HG03135 (cell line): ENCODE results near the gene PACSIN2.
"Not testable (repeated sequence)": the region's sequence is repeated elsewhere in the genome, so short reads cannot be mapped to it uniquely, and the experiment has no call there.

Experiments
- ATAC-seq: cut with Tn5 transposase; IDR thresholded peaks from one replicate; pipeline ENCODE4 v1.9.1; 2021; ENCODE audit warnings: mild to moderate bottlenecking, moderate library complexity; ENCODE audit not compliant: unreplicated experiment

Gene PACSIN2

DNA sequence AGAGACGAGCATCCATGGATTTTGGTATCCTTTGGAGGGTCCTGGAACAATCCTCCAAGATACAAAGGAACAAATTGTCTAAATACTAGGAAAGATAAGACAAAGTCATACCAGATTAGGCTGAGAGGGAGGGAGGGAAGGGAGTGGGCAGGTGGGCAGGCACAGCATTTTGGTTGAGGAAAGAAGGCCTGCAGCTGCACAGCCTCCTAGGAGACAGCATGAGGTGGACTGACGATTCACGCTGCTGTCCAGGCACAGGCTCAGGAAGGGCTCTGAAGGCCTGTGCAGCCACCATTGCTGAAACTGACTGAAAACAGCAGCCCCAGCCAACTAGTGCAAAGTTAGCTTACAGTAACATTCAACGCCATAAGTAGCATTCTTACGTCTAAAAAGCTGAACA is 64.7 kb downstream of the PACSIN2 start:
- no peak for ATAC-seq

DNA sequence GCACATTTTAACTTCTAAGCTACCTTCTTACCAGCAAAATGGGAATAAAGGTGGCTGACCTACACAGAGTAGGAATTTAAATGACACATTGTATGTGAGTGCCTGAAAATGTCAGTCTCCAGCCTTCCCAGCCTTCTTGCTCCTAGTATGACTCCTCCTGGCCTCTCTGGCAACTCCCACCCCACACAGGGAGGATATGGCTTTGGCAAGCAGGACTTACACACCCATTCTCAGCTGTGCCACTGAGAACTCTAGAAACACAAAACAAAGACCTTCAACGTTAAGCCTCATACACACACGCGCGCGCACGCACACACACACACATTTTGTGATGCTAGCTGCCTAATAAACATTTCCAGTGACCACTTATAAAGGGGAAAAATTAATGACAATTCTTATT is 65.8 kb downstream of the PACSIN2 start:
- no peak for ATAC-seq

- no peak for ATAC-seq
Measured at GRCh38 chr22:42948294-42948693, 66.7 kb downstream of the PACSIN2 start.

GRCh38 chr22:42947211-42947990 is 67.5 kb downstream of the PACSIN2 start:
- ATAC-seq = no peak

DNA sequence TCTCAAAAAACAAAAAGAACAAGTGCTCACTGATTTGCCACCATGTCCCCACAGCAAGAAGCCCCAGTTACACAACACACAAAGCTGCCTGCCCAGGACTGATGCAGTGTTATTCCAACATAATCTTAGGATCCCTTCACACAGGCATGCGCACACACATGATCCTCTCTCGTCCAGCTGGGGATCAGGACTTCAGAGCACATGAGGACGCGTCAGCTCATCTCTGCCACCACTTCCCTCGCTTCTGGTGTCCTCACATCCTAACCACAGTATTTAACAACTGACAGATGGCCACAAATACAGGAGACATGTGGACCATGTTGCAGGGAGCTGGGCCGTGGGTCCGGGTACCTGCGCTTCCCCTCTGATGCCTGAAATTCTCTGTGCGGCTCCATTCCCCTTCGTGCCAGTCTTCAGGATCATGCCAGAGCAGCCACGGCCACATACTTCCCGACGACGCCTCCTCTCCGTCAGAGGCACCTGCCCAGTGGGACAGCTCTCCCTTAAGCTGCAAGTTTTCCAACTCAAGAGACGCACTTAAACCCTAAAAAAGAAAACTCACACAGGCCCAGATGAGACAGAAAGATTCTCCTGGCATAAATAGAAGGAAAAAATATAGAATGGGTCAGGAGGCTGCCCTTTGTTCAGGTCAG is 68.3 kb downstream of the PACSIN2 start:
- ATAC-seq = no peak

- no peak for ATAC-seq
Measured at GRCh38 chr22:42945736-42946135, 69.2 kb downstream of the PACSIN2 start.

- no peak for ATAC-seq
Measured at GRCh38 chr22:42945027-42945426, 69.9 kb downstream of the PACSIN2 start.

- no peak for ATAC-seq
Measured at GRCh38 chr22:42944409-42944808, 70.5 kb downstream of the PACSIN2 start.

GRCh38 chr22:42943981-42944380 is 71.0 kb downstream of the PACSIN2 start:
- ATAC-seq = no peak

DNA sequence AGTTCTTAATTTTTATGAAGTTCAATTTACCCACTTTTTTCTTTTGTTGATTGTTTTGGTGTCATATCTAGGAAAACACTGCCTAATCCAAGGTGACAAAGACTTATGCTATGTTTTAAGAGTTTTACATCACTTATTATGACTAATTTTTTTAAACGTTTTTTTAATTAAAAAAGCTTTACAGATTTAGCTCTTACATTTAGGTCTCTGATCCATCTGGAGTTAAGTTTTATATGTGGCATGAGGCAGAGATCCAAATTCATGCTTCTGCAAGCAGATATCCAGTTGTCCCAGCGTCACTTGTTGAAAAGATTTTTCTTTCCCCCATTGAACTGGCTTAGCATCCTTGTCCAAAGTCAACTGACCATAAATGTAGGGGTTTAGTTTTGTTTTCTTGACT is 72.6 kb downstream of the PACSIN2 start:
- ATAC-seq = no peak

DNA sequence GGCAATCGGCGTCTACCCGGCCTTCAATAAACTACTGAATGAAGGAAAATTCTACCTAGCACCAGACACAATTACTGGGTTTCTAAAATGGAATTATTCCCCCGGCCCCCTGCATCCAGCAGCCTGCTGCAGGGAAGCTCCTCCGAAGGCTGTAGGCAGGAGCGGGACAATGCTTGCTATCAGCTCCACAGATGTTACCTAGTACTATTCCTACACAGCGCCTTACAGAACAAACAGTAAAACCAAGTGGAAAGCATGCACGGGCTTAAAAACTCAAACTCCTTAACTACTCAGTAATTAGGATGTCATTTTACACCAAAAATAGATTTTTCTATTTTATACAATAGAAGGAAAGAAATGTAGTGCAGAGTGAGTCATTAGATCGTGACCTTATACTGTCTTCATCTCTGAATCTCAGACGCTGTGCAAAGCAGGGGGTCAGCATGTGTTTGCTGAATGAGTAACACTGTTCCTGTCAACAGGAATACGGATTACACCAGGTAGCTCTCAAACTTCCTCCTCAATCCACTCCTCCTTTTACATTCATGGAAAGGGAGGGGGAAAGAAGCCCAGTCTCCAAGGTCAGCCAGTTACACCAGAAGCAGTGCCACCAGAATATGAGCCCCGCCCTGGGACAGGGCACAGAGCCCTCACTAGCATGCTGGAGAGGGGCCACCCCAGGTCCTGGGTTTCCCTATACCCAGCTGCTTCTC is 74.9 kb downstream of the PACSIN2 start:
- no peak for ATAC-seq

DNA sequence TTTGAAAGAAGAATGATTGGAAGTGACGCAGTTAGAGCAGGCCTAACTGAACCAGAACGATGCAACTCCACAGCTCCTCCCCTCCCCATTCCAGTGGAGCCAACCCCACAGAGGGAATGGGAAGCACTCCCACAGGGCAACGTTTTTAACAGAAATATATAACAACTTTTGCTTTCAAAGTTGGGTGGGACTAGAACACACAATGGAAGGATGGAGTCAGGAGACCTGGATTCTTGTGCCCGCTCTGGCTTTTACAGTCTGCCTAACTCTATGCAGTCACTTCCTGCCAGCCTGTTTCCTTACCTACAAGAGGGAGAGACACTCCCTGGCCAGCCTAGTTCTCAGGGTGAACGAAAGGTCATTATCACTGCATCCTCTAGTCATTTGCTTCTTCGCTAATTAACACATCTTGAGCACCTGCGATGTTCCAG is 75.5 kb downstream of the PACSIN2 start:
- ATAC-seq = no peak

GRCh38 chr22:42938976-42939375 is 76.0 kb downstream of the PACSIN2 start:
- ATAC-seq = no peak

- no peak for ATAC-seq
Measured at GRCh38 chr22:42938449-42938848, 76.5 kb downstream of the PACSIN2 start.

DNA sequence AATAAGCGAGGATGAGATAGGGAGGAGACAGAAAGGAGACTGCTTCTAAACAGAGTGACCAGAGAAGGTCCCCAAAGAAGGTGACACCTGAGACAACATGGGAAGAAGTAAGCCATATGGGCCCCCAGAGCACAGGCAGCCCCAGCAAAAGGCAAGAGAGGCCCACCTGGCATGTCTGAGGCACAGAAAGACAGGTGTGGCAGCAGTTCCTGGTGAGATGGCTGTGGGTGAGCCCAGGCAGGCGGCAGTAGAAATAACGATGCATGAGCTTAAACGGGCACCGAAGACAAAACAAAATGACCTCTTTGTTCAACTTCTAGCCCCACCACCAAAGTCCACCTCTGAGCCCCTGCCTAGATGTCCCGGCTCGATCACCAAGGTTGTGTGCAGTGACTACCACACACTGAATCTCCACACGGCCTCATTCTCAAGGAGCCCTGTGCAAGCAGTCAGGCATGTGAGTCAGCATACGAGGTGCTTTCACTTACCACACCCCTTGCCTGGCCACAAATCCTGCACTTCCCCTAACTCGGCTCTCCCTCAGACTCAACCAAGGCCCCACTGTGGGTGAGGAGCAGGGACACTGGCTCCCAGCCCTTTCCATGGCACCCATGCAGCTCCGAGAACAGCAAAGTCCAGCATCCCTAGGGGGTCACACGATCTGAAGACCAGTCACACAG is 77.6 kb downstream of the PACSIN2 start:
- no peak for ATAC-seq

DNA sequence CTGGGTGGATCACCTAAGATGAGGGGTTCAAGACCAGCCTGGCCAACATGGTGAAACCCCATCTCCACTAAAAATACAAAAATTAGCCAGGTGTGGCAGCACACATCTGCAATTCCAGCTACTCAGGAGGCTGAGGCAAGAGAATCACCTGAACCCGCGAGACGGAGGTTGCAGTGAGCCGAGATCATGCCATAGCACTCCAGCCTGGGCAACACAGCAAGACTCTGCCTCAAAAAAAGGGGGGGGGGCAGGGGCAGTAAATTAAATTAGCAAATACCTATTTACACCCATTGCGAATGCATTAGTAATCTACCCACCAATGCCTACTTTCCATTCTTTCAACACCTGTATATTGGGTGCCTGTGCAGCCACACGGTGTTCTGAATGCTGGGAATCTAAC is 78.3 kb downstream of the PACSIN2 start:
- ATAC-seq = not testable (repeated sequence)

- no peak for ATAC-seq
Measured at GRCh38 chr22:42934338-42934737, 80.6 kb downstream of the PACSIN2 start.

- peak; percentile 43 for ATAC-seq
Measured at GRCh38 chr22:42933485-42934091, 81.4 kb downstream of the PACSIN2 start.

- no peak for ATAC-seq
Measured at GRCh38 chr22:42932857-42933484, 82.0 kb downstream of the PACSIN2 start.

GRCh38 chr22:42932197-42932519 is 82.8 kb downstream of the PACSIN2 start:
- no peak for ATAC-seq
